ENCODE measurements around the gene ZFHX3. TPM values are rescaled to one million over a fixed set of nuclear protein-coding genes. Genes with fewer than 3 reads are reported as not detected.

The ZFHX3 gene
- total and polyA plus RNA-seq, 8 donors: 2.5 to 17.6 (median 9.9) TPM

DNA sequence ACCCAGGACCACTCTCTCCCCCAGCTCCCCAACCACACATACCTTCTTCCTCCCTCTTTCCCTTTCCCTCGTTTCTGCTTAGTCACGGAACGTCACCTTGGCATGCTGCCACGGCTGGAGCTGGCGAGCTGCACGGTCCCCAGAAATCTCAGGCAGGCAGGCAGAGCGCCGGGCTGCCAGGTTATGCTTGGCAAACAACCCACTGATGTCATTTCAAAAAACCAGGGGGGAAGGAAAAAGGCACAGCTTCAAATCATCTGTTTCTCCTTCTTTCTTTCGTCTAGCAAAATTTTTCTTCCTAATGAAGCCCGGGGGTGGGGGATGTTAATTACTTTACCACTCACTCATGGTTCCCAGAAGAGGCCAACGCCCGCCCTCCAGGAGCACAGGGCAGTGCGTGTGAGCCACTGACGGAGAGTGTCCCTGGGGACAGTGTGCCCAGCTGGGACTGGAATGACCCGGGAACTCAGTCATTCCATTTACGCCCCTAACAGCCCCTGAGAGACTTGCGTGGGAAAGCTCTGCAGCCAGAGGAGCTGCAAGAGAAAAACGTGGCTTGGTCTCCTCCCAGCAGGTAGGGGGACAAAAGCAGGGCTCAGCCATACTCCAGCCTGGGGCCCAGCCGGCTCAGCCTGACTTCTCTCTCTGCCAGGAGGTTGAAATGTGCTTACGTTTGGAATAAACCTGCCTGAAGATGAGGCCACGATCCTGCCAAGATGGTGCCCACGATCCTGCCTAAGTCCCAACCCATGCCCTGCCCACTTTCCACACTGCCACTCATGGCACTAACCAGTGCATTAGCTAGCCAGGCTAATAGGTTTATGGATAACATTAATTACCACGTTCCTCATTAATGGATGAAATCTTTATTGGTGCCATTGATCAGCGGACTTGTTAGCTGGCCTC, 198.9 kb downstream of the ZFHX3 start:
- peak; percentile 85 to 98 (median 92) for DNase-seq
- WGBS, 2 donors: 23 to 26% methylated on average over 24 of the region's 24 CpGs
- intact Hi-C loops (cut with DNase I): no loop called here
- TF ChIP-seq, protein P1, sequence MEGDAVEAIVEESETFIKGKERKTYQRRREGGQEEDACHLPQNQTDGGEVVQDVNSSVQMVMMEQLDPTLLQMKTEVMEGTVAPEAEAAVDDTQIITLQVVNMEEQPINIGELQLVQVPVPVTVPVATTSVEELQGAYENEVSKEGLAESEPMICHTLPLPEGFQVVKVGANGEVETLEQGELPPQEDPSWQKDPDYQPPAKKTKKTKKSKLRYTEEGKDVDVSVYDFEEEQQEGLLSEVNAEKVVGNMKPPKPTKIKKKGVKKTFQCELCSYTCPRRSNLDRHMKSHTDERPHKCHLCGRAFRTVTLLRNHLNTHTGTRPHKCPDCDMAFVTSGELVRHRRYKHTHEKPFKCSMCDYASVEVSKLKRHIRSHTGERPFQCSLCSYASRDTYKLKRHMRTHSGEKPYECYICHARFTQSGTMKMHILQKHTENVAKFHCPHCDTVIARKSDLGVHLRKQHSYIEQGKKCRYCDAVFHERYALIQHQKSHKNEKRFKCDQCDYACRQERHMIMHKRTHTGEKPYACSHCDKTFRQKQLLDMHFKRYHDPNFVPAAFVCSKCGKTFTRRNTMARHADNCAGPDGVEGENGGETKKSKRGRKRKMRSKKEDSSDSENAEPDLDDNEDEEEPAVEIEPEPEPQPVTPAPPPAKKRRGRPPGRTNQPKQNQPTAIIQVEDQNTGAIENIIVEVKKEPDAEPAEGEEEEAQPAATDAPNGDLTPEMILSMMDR (IDR thresholded peaks at IDR 0.05): no peak
- Histone ChIP-seq H3K27me3 (no peaks in the 10 kb centered on the region), H3K4me3 (peak overlapping the region in 1 of 4 donors; percentile 17), H3K4me1 (peaks cover 0 to 10% (median 7%) of the 10 kb centered on the region in 3 donors), H3K36me3 (no peaks in the 10 kb centered on the region), H3K27ac (peak overlapping the region; percentile 46 to 77 (median 67)), H3K9me3 (no peaks in the 10 kb centered on the region)
- FAIRE-seq: no peak
- peak; percentile 84 to 89 (median 88) for ATAC-seq

DNA sequence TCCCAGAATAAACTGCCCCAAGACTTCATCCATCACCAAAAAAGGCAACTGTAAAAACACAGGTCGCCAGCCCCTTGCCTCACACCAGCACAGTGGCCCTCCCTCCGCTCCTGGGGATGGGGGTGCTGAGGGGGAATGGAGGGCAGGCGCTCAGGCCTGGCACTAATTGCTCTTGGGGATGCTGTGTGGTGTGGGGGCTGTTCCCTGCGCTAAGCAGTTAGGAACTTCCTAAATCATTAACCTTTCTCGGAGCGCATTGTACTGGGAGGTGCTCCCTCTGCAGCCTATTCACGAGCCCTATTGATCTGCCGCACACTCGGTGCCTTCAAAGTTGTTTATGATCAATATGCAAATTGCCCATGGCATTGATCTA, 199.9 kb downstream of the ZFHX3 start:
- Histone ChIP-seq H3K36me3 (no peaks in the 10 kb centered on the region), H3K9me3 (no peaks in the 10 kb centered on the region), H3K4me1 (peaks cover 0 to 10% (median 7%) of the 10 kb centered on the region in 3 donors), H3K27me3 (no peaks in the 10 kb centered on the region), H3K4me3 (no peak overlapping the region), H3K27ac (peak overlapping the region in 2 of 4 donors; percentile 46 to 77)
- WGBS, 2 donors: 72 to 74% methylated on average over 9 of the region's 9 CpGs
- intact Hi-C loops (cut with DNase I): no loop called here
- TF ChIP-seq, protein P1 (IDR thresholded peaks at IDR 0.05): no peak
- FAIRE-seq (no peak), ATAC-seq (peak; percentile 22 to 44 (median 34)), DNase-seq (no peak)

DNA sequence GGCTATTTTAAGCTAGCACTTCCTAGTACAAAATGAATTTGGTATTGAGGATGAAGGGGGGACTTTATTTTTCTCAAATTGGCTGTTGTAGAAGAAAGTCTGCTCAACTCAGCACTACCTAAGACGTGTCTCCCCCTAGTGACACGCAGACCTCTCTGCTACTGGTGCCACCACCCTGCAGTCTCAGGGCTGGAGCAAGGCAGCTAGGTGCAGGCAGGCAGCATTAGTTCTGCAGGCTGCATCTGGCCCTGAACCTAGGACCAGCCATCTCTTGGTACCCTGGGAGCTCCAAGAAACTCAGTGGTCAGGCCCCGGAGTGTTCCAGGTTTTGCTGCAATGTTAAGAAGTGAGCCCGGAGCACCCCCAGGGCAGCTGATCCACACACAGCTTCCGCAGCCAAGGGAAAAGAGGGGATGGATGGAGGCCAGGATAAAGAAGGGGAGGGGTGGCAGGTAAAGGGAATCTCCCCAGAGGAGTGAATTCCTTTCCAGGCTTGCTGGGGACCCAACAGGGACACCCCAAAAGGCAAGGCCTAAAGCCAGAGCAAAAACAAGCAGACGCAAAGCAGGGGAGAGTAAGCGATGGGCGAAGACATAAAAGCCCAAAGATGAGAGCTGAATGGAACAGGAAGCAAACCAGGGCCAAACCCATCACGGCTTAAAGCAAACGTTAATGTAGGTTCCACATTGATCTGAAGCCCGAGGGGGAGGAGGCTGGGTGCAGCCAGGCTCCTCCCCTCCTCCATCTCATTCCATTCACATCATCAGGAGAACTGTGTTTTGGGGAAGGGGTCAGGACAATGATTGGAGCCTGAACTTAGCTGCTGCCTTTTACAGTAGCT, 200.5 kb downstream of the ZFHX3 start:
- no peak for FAIRE-seq
- no peaks in the 10 kb centered on the region for H3K36me3 ChIP-seq
- no peak for DNase-seq
- H3K4me1 ChIP-seq: peaks cover 0 to 10% (median 7%) of the 10 kb centered on the region in 3 donors
- no peaks in the 10 kb centered on the region for H3K9me3 ChIP-seq
- TF ChIP-seq, protein P1 (IDR thresholded peaks at IDR 0.05): no peak
- peak overlapping the region in 1 of 4 donors; percentile 37 for H3K27ac ChIP-seq
- no peak overlapping the region for H3K4me3 ChIP-seq
- intact Hi-C loops (cut with DNase I): no loop called here
- WGBS, 2 donors: 63 to 66% methylated on average over 11 of the region's 11 CpGs
- no peaks in the 10 kb centered on the region for H3K27me3 ChIP-seq
- peak in 2 of 4 donors; percentile 20 to 27 for ATAC-seq

DNA sequence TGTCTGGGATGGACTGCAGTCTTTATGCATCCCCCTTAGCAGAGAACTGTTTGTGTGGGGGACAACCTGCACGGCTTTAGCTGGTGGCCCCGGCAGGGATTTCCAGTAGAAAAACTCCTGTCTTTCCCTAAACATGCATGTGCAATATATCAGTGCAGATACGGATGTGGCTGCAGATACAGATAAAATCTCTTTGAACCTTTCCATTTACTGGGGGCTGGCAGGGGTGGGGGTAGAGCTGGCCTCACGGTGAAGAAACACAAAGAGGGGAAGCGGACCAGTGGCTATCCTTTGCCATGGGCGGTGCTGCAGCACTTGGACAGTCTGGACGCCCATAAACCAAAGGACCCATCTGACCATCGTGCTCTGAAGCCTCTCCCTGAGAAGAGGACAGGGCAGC, 201.3 kb downstream of the ZFHX3 start:
- Histone ChIP-seq H3K4me3 (no peak overlapping the region), H3K36me3 (no peaks in the 10 kb centered on the region), H3K9me3 (no peaks in the 10 kb centered on the region), H3K4me1 (peaks cover 0 to 10% (median 7%) of the 10 kb centered on the region in 3 donors), H3K27ac (no peak overlapping the region), H3K27me3 (no peaks in the 10 kb centered on the region)
- no peak for FAIRE-seq
- DNase-seq: no peak
- 89 to 93% methylated on average over 8 of the region's 8 CpGs for WGBS, 2 donors
- TF ChIP-seq, protein P1 (IDR thresholded peaks at IDR 0.05): no peak
- ATAC-seq: no peak
- intact Hi-C loops (cut with DNase I): no loop called here
